ENCODE results near the gene DLX4.

DNA sequence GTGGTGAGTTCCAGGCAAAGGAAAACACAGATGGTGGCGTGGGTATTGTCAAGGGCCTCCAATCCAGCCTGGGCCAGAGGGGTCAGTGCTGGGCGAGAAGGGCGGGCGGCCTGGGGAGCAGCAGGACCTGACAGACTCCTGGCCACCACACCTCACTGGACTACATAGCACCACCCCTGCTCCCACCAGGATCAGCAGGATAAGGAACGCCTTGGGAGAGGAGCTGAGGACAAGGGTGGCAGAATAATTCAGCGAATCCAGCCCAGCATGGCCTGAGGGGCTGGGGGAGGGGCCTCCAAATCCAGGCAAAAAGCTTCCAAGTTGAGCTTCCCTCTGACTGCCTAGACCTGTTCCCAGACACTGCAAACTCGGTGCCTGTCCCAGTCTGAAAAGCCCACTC, 6.5 kb downstream of the DLX4 start:
- TF ChIP-seq, protein P1, sequence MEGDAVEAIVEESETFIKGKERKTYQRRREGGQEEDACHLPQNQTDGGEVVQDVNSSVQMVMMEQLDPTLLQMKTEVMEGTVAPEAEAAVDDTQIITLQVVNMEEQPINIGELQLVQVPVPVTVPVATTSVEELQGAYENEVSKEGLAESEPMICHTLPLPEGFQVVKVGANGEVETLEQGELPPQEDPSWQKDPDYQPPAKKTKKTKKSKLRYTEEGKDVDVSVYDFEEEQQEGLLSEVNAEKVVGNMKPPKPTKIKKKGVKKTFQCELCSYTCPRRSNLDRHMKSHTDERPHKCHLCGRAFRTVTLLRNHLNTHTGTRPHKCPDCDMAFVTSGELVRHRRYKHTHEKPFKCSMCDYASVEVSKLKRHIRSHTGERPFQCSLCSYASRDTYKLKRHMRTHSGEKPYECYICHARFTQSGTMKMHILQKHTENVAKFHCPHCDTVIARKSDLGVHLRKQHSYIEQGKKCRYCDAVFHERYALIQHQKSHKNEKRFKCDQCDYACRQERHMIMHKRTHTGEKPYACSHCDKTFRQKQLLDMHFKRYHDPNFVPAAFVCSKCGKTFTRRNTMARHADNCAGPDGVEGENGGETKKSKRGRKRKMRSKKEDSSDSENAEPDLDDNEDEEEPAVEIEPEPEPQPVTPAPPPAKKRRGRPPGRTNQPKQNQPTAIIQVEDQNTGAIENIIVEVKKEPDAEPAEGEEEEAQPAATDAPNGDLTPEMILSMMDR (IDR thresholded peaks at IDR 0.05), result no peak
- TF ChIP-seq POLR2AphosphoS5 (IDR thresholded peaks at IDR 0.05; ENCODE audit: low read depth, low read length), result no peak
- TF ChIP-seq REST (IDR thresholded peaks at IDR 0.05; ENCODE audit: insufficient read depth in 1 of 2, low read depth in 2 of 2, low read length in 1 of 2), result no peak

All from Panc1 (cell line).